Fibroblast of skin of scalp (primary cell): ENCODE results near the gene C3orf38. TPM values are rescaled to one million over a fixed set of nuclear protein-coding genes. Genes with fewer than 3 reads are reported as not detected.
A peak's percentile ranks its signal among the peaks of the same experiment; 100 is the strongest.
"Not testable (repeated sequence)": the region's sequence is repeated elsewhere in the genome, so short reads cannot be mapped to it uniquely, and the experiment has no call there.

Experiments
- DNase-seq: peaks from one replicate; pipeline ENCODE4 v3.0.0-alpha.2; 2013
- polyA plus RNA-seq, 2 experiments: library from polyadenylated mRNA; unstranded; fragments of 120-200 nt; gene quantifications; one replicate each; pipeline ENCODE4 v1.2.1, GENCODE V29; 2013; ENCODE audit not compliant: insufficient read length in 2 of 2

C3orf38 gene
- polyA plus RNA-seq (2013, experiment 1 of 2; ENCODE audit: insufficient read length) = 19.2 TPM
- 19.9 TPM for polyA plus RNA-seq (2013, experiment 2 of 2; ENCODE audit: insufficient read length)

DNA sequence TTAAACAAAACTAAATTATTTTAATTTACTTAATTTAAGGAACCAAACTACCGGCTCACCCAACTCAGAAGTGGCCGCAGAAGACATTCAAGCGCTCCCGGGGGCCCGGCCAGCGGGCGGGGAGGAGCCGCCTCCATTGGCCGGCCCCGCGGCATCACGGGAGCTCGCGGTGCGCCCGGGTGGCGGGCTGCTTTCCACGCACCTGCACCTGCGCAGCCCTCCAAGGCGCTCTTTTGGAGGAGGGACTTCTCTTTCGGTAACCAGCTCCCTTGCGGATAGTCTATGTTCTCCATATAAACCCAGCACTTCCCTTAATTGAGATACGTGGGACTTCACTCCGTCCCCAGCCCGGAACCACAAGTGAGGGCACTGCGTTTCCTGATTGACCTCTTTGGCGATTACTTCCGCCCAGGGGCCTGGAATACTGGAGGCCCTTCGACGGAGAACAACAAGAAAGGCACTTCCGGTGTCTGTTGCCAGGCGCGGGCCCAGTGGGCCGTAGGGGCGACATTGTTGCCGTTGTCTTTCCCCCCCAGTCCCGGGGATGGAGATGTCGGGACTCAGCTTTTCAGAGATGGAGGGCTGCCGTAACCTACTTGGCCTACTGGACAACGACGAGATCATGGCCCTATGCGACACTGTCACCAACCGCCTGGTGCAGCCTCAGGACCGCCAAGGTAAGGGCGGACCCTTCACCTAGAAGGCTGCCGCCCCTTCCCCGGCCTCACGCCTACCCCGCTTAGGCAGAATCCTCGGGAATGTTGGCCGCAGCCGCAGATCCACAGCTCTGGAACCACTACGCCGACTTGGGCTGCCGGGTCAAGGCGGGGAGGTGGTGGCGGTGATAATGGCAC lies at the start of gene C3orf38:
TSS of gene C3orf38 (plus strand) at position 451 of the 854 bp plus-strand sequence. CDS start at position 545, 94 bp downstream.
- peak; percentile 94 for DNase-seq

DNA sequence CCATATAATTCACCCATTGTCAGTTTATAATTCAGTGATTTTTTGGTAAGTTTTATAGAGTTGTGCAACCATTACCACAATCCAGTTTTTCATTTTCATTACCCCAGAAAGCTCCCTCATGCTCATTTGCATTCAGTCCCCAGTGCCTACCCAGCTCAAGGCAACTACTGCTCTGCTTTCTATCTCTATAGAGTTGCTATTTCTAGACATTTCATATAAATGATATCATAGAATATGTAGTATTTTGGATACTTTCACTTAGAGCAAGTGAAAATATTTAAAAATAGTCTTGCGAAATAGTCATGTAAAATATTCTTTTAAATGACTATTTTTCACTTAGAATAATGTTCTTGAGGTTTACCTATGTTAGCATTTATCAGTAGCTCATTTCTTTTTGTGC lies 48.6 kb upstream of the C3orf38 start:
- peak; percentile 28 for DNase-seq

DNA sequence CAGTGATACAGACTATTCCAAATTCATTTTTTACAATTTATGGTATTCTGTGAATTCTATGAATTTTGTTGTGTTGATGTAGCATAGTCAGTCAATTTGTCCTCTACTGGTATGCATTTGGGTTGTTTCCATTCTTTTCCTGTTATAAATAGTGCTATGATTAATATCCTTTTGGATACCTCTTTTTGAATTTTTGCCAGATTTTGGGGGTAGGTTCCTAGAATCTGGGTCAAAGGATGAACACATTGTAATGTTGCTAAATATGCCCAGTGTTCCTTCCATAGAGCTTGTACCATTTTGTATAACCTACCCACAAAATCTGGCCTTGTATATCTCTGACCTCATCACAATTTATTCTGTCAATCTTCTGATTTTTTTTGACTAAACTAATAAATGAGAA lies 44.4 kb upstream of the C3orf38 start:
- DNase-seq = peak; percentile 74

DNA sequence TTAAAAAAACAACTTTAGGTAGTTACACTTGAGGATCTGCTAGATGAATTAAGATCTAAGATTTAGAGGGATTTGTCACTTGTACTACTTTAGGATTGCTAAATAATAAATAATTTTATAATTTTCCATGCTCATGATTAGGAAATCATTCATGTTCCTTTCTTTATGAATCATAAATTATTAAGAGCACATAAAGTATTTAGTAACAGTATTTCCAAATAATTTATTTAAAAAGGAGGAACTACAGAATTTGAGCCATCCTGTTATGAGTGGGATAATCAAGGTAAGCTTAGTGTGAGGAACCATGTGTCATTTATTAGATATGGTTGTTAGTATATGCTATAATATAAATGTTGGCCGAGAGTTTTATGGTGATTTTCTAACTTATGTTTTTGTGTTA lies 37.5 kb upstream of the C3orf38 start:
- no peak for DNase-seq

DNA sequence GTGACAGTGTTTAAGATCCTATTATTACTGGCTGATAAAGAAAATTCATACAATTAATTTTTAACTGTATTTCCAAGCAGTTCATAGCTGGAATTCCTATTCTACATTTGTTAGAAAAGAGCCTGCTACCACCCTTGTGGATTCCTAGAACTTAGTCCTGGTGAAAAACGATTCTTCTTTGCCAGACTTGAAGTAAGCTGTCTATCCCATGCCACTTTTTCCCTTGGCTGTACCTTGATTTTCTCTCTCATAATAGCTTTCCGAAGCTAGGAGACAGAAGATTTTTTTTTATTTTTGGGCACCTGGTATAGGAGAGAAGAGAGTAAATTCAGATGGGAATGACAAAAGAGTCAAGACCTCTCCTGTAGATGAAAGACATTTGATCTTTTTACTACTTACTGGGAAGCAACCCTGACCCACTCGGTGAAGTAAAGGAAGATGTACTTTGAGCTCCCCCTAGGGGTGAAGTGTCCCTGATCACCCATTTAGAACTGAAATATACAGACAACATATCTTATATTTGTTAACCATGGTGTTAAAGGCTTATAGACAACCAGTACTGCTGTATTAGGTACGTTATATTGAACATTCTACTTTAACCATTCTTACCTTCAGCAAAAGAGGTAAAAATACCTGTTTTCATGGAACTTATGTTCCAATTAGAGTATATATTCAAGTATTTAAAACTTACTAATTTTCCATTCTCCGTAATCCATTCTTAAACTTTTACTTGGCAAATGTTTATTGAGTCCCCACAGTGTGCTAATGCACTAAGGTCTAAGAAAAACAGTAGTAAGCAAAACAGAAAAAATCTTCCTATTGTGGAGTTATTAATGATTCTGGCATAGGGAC lies 36.2 kb upstream of the C3orf38 start:
- DNase-seq = peak; percentile 71

DNA sequence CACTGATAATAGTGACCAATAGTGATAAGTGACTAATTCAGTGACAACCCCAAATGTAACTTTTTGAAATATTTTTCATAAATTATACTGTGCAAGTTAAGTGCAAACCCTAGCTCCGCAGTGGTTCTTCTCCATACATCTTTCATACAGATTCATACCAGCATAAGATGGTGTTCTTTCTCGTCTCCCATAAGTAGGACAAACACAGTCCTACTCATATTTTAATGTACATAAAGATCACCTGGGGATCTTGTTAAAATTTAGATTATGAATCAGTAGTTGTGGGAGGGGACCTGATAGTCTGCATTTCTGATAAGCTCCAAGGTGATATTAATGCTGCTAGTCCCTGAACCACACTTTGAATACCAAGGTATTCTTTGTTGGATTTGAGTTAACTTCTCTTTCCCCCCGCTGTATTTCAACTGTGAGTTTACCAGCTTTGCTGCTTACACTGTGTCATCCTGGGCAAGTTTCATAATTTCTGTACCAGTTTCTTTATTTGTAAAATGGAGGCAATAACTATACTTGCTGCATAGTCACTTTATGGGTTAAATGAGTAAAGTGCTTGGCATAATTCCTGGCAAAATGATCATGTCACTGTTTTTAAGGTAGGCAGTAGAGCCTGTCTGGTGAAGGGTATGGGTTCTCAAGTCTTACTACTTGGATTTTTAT lies 34.7 kb upstream of the C3orf38 start:
- no peak for DNase-seq

DNA sequence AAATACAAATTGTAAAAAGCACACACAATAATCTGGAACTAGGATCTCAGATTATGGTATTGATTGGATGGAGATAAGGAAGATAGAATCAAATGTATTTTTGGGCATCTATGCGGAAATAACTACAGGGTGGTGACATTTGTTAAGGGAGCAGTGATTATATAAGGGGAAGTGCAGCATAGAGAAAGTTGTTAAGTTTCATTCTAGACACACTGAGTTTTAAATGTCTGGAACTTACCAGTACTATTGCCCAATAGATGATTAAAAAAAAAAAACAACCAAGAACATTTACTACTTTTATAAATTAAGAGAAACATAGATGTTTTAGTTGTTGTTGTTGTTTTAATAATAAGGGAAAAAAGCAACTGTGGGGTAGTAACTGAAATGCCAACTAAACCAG lies 32.1 kb upstream of the C3orf38 start:
- DNase-seq = no peak

DNA sequence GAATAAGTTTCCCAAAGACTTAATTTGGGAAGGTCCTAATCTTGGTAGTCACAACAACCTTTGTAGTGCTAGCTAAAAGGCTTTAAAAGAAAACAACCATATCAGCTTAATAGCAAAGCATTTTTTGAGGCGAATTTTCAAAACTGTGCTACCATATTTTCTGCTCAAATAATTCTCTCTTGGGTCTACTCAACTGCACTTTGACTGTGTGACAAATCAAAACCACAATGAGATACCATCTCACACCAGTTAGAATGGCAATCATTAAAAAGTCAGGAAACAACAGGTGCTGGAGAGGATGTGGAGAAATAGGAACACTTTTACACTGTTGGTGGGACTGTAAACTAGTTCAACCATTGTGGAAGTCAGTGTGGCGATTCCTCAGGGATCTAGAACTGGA lies 31.2 kb upstream of the C3orf38 start:
- not testable (repeated sequence) for DNase-seq

DNA sequence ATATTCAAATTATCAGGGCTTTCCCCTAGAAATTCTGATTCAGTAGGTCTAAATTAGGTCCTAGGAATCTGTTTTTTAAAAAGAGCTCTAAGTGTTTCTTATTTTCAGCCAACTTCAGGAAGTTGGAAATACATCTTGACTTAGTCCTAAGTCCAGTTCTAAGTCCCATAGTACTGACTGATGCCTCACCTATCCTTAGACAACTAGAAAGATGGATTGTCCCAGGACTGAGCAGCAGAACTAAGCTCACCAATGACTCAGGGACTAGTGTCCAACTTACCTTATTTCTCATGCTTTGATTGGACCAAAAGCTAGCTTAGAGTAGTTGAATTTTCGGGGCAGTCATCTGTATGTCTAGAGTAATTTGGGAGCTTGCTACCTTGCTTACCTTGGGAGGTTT lies 26.2 kb upstream of the C3orf38 start:
- DNase-seq = no peak

DNA sequence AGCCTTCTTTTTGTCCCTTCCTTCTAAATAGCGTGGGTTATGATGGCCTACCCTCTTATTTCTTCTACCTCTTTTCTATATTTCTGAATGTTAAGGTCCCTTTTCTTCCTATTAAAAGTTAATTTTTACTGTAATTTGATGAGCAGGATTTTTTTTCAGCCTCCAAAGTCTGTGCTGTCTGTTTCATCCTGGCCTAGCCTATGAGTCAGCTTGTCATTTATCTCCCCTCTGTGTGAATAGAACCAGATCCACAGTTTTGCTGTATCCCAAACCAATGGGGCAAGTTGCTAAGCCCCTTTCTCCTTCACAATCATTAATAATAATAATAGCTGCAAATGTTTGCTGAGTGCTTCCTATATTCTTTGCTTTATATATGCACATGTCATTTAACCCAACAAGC lies 18.1 kb upstream of the C3orf38 start:
- DNase-seq = no peak

DNA sequence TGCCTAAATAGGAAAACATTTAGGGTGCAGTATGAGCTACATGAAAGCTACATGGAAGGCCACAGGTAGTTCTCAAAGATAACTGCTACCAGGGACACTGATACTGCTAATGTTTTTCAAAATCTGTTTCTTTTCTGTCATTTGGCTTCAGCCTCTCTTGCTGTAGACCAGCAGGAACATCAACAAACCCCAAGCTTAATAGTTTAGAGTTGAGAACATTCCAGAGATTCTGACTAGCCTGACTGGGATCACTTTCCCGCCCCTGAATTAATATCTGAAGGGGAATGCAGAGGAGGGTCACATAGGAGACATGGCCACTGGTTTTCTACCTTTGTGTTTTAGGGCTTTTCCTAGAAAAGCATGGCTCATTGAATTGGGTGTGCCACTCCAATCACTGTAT lies 16.9 kb upstream of the C3orf38 start:
- DNase-seq = peak; percentile 25

DNA sequence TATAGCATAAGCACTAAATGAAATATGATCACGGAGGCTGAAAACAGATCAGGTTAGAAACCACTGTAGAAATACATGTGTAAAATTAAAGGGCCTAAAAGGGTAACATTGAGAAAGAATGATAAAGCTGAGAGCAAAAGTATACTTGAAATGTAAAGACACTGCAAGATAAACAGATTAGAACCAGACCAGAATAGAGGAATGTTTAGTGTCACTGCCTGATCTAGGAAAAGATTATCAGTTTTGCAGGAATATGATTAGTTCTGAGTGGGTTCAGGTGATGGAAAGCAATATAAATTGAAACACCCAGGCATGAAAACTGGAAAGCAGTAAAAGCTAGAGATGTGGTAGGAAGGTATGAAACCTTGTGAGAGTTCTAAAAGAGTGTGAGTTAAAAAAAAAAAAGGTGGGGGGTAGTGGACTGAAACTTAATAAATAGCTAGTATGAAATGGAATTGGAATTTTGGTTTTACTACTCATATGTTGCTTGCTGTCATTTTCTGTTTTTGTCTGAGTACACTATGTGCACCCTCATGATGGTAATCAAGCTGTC lies 16.0 kb upstream of the C3orf38 start:
- DNase-seq = no peak

DNA sequence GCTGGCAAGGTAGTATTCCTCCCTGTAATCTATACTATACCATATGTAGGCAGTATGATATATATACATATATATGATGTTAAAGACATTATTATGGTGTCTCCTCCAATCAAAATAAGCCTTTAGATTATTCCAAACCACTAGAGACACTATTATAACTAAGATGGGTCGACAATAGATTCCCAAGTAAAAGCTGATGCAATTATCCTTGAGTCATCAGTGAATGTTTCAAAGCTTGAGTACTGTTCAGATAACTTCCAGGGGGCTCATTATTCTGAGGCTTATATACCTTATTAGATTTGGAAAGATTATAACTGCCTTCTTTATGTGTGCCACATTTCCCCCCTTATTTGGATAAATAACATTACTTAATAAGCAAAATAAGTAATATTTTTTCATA lies 11.9 kb upstream of the C3orf38 start:
- DNase-seq = peak; percentile 70

DNA sequence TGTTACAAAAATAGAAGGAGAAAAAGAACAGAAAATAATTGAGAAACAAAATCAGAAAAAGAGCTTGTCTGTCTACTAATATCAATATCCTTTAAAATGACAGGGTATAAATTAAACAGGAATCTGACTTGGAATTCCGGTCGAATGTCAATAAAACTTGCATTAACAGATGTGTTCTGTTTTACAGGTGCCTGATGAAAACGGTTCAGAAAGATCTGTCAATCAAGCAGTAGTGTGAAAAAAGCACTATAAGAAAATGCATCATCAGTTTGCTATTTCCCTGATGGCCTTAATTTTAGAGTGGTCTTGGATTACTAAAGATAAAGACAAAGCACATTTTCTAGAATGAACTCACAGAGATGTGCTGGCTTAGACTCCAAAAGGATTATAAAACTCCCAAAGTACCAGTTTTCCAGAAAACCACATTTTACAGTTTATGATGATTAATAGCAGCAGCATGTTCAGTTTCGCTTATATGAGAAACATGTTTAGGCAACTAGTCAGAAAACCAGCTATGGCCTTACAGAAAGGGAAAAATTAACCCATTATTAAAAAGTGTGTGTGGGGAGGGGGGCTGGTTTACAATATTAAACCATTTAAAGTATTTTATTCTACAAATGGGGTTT lies 8.2 kb upstream of the C3orf38 start:
- peak; percentile 90 for DNase-seq

DNA sequence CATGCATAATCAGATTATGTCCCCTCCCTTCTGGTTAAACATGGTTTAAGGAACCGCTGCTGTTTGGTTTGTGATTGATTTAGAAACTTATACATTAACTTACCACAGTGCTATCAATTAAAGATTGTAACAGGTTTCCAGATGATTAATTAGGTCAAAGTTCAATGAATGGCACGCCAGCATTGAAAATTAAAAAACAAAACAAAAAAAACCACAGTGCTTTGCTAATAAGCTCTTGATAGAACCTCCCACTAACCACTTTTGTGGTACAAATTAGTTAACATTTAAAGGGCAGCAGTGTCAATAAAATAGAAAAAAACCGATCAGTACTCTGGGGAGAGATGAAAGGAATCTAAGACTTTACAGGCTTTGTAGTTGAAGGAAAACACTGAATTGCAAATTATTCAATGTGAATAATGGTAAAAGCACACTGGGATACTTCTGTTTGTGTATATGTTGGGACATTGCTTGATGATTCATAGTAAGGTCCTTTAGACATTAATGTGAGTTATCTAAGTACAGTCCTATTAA lies 7.6 kb upstream of the C3orf38 start:
- DNase-seq = peak; percentile 42

DNA sequence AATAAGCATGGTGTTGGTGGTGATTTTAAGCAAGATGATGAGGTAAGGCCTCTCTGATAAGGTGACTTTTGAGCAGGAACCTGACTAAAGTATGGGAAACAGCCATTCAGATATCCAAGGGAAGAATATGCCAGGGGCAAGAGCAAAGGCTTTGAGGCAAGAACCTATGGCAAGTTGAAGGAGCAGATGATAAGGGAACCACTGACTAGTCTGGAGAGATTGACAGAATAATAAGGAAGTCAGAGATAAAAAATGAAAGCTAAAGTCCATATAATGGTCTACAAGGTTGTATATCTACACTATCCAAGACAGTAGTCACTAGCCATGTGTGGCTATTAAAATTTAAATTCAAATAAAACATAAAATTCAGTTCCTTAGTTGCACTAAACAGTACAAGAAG lies 2.5 kb upstream of the C3orf38 start:
- no peak for DNase-seq

DNA sequence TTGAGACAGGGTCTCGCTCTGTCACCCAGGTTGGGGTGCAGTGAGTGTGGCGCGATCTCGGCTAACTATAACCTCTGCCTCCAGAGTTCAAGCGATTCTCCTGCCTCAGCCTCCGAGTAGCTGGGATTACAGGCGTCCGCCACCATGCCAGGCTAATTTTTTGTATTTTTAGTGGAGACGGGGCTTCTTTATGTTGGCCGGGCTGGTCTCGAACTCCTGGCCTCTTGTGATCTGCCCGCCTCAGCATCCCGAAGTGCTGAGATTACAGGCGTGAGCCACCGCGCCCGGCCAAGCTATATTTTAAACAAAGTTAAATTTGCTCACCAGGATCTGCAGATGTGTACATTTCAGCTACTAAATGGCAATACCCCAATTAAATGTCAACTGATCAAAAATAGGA lies 1.1 kb upstream of the C3orf38 start:
- DNase-seq = no peak

DNA sequence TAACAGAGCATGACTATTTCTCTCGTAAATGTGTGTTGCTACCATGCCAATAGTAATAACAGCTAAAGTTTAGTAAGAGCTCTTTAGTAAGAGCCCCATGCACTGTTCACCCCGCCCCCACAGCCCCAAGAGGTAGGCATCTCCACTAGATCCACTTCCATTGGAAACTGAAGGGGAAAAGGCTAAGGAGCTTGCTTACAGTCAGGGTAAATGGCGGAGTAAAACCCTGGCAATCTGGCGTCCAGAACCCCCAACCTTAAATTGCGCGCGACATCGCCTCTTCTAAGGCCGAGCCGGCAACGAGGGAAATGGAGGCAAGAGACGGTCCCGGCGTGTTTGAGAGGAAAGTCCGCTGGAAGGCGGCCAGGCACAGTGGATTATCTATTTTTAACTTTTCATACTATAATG lies 654 bp upstream of the C3orf38 start:
- DNase-seq = no peak

DNA sequence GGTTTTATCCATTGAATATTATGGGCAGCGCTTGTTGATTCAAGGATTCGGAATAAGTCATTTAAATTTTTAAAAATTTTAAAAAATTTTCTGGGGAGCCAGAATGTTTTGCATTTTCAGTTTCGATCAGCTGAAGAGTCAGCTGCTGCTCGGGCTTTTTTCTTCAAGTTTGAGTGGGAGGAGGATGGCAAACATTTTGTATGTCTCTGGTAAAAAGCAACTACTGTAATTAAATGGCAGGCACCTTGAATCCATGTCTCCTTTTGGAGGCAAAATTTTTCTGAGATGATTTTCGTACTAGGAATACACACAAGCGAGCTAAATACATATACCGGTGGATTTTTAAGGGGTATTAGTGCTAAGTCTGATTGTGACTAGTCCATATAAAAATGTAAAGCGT lies 612 bp downstream of the C3orf38 start:
- no peak for DNase-seq

DNA sequence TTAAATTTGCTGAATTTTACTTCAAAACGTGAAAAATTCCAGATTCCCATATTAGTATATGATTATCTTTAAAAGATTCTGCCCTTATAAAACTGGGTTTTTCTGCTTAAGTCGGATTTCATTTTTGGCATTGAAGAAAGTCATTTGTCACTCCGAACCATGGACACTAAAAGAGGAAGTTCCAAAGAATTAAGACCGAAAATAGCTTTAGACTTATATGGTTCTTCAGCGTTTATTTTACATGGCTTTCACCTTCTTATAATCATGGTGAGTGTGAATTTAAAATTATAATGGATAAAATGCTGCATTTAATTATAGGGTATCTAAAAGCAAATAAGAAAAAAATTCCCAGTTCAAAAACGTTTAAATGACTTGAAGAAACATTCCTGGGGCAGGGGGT lies 1.0 kb downstream of the C3orf38 start:
- DNase-seq = no peak

DNA sequence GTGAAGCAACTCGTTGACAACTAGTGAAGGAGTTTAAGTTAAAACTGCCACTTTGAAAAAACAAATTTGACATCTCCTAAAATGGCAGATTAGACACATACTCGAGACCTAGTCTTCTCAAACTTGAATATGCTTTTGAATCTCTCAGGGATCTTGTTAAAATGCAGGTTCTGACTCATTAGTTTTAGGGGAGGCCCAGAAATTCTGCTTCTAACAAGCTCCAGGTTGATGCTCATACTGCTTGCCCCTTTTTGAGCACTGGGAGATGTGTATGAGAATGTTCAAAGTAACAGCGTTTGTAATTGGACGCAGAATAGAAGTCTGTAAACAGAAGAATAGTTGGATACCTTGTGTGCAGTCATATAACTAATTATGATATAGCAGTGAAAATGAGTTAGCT lies 1.6 kb downstream of the C3orf38 start:
- no peak for DNase-seq

DNA sequence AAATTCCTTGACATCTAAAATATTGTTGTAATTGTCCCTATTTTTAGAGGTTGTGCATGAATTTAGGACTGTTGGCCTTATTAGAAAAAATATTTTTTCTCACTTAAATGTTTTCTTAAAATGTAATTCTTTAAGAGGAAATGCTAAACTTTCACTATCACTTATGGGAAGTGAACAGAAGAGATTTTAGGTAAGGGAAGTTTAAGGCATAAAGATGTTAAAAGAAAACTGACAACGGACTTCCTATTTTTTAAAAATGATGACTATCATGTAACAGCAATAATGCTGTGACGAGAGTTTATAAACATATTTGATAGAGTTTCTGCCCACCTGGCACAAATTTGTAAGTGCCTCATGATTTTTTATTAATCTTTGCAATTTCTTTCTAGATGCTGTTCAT lies 3.1 kb downstream of the C3orf38 start:
- no peak for DNase-seq
